Bronchial epithelial cell (primary cell): ENCODE data around the gene TRAF3IP3. TPM values are rescaled to one million over a fixed set of nuclear protein-coding genes. Genes with fewer than 3 reads are reported as not detected.
"Not testable (repeated sequence)": the region's sequence is repeated elsewhere in the genome, so short reads cannot be mapped to it uniquely, and the experiment has no call there.

Experiments
- DNase-seq: peaks from one replicate; pipeline ENCODE4 v3.0.0-alpha.2; 2010; ENCODE audit warnings: low read depth
- FAIRE-seq: peaks from 2 replicates; lab custom pipeline; 2011; peaks lifted over from hg19 to GRCh38; lab: Jason Lieb, UNC
- H3K27me3 ChIP-seq: 2 replicates; pipeline ENCODE4 v1.5.1; 2011; ENCODE audit warnings: low read length; ENCODE audit not compliant: control insufficient read depth, insufficient read depth
- H3K36me3 ChIP-seq: 2 replicates; pipeline ENCODE4 v1.5.1; 2011; ENCODE audit warnings: low read length; ENCODE audit not compliant: control insufficient read depth, insufficient read depth
- H3K4me3 ChIP-seq: 2 replicates; pipeline ENCODE4 v1.5.1; 2011; ENCODE audit warnings: mild to moderate bottlenecking, low read depth, low read length, control low read depth
- total RNA-seq: library from RNA; depleted of rRNA; stranded (reverse); fragments of >200 nt; gene quantifications from 2 replicates; pipeline ENCODE4 v1.2.1, GENCODE V29; 2014
- TF ChIP-seq, protein P1 (sequence below): IDR thresholded peaks from 2 replicates; pipeline ENCODE4 v1.5.1; 2011; ENCODE audit warnings: mild to moderate bottlenecking, moderate library complexity, low read length, control low read depth, inconsistent platforms; ENCODE audit not compliant: insufficient read depth, severe bottlenecking

The TRAF3IP3 gene
- total RNA-seq, 1 donor from 2014 or later = not detected

GRCh38 chr1:209787551-209787950 is 31.7 kb downstream of the TRAF3IP3 start:
- no peak for DNase-seq
- no peak for FAIRE-seq
- peaks cover 33% of the 10 kb centered on the region for H3K36me3 ChIP-seq

GRCh38 chr1:209789245-209789644 is 33.4 kb downstream of the TRAF3IP3 start:
- DNase-seq = no peak
- Histone ChIP-seq H3K36me3 (peaks cover 33% of the 10 kb centered on the region), H3K27me3 (no peaks in the 10 kb centered on the region), H3K4me3 (no peak overlapping the region)
- no peak for FAIRE-seq
- TF ChIP-seq, protein P1, sequence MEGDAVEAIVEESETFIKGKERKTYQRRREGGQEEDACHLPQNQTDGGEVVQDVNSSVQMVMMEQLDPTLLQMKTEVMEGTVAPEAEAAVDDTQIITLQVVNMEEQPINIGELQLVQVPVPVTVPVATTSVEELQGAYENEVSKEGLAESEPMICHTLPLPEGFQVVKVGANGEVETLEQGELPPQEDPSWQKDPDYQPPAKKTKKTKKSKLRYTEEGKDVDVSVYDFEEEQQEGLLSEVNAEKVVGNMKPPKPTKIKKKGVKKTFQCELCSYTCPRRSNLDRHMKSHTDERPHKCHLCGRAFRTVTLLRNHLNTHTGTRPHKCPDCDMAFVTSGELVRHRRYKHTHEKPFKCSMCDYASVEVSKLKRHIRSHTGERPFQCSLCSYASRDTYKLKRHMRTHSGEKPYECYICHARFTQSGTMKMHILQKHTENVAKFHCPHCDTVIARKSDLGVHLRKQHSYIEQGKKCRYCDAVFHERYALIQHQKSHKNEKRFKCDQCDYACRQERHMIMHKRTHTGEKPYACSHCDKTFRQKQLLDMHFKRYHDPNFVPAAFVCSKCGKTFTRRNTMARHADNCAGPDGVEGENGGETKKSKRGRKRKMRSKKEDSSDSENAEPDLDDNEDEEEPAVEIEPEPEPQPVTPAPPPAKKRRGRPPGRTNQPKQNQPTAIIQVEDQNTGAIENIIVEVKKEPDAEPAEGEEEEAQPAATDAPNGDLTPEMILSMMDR = no peak

More at GRCh38 chr1:209787551-209787950, 31.7 kb downstream of the TRAF3IP3 start:
- Histone ChIP-seq H3K4me3 (no peak overlapping the region), H3K27me3 (no peaks in the 10 kb centered on the region)
- TF ChIP-seq, protein P1 = no peak

- DNase-seq (no peak), FAIRE-seq (no peak)
- Histone ChIP-seq H3K36me3 (peaks cover 43% of the 10 kb centered on the region), H3K27me3 (no peaks in the 10 kb centered on the region), H3K4me3 (no peak overlapping the region)
- TF ChIP-seq, protein P1 = no peak
These were observed 34.7 kb downstream of the TRAF3IP3 start for GRCh38 chr1:209790286-209791193.

DNA sequence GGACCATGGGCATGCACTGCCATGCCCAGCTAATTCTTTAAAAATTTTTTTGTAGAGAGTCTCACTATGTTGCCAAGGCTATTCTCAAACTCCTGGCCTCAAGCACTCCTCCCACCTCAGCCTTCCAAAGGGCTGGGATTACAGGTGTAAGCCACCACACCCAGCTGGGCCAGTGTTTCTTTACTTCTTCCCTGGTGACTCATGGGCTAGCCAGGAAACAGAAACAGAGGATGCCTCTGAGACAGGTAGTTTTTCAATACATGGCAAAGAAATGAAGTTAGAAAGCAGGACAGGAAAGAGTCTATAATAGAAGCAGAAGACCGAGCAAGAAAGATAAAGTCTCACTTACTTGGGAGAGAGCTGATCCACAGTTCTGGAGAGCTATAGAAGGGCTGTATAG is 36.1 kb downstream of the TRAF3IP3 start:
- no peak for FAIRE-seq
- no peaks in the 10 kb centered on the region for H3K27me3 ChIP-seq
- DNase-seq = no peak
- H3K4me3 ChIP-seq = no peak overlapping the region
- TF ChIP-seq, protein P1 = no peak
- H3K36me3 ChIP-seq = peaks cover 52% of the 10 kb centered on the region

- not testable (repeated sequence) for FAIRE-seq, H3K27me3 ChIP-seq, DNase-seq, H3K4me3 ChIP-seq
- peaks cover 43% of the 10 kb centered on the region for H3K36me3 ChIP-seq
These were observed 37.9 kb downstream of the TRAF3IP3 start for GRCh38 chr1:209793711-209794110.

DNA sequence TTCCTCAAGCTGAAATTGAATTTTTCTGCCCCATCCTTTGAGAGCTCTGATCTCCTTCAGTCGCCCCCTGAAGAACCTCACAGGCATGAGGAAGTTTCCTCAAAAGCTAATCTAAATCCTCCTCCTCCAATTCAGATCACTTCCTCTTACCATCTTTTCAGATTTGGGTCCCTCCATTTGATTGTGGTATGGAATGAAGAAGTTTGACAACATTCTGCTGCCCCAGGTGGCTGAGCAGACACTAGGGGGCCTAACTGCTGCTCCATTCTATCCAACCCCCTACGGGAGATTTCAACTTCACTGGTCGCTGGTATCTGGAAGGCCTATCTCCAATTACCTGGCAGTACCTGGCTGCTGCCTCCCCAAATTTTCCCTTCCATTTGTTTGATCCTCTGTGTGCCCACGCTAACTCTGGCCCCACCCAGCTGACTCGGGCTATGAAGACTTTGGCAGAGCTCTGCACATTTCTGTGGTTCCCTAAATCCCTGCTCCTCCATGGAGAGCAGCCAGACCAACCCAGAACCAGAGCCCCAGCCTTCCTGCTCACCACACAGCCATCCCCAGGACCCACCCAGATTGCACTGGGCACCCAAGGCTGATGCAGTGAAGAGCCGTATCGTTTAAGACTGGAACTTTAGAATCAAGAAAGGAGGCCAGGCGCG is 42.3 kb downstream of the TRAF3IP3 start:
- no peak for FAIRE-seq
- Histone ChIP-seq H3K27me3 (no peaks in the 10 kb centered on the region), H3K4me3 (no peak overlapping the region), H3K36me3 (peaks cover 50% of the 10 kb centered on the region)
- DNase-seq = peak; percentile 60
- TF ChIP-seq, protein P1 = peak; percentile 48
